NCI-H1048 (cell line): Measurements from ENCODE around the gene GIT1.

Source experiments
- DNase-seq: peaks from one replicate; lab custom pipeline; 2025; lab: John Stamatoyannopoulos, UW

Gene GIT1

DNA sequence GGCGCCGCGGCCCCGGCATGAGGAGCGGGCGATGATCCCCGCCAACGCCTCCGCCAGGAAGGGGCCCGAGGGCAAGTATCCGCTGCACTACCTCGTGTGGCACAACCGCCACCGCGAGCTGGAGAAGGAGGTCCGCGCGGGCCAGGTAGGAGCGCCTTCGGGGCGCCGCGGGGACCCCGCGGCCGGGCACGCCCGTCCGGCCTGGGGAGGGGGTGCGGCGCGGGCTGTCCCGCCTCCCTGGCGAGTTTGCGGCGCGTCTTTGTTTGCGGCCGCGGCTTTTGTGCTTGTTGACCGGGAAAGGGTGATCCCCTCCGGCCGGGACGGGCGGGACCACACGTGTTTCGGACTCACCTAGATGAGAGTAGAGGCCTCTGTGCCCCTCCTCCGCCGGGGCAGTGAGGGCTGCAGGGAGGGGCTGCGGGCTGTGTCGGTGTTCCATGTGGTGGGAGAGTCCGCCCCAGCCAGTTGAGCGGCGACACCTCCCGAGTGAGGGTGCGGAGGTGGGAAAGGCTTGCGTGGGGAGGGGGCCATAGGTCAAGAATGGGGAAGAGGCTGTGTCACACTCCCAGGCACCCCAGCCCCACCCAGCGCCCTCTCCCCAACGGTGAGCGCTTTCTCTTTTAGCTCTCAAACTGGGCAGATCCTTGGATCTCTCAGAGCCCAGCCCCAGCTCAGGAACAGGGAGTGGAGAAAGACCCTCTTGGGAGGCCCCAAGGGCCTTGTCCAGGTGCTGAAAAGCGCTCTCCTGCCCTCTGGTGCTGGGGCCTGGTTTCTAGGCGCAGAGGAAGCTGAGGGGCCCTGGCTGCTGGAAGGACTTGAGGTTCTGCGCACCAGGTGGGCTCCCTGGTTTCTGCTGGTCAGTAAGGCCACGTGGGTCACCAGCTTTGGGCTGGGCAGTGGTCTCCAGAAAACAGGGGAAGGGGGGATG, 4.4 kb upstream of the GIT1 start:
- DNase-seq, result no peak

DNA sequence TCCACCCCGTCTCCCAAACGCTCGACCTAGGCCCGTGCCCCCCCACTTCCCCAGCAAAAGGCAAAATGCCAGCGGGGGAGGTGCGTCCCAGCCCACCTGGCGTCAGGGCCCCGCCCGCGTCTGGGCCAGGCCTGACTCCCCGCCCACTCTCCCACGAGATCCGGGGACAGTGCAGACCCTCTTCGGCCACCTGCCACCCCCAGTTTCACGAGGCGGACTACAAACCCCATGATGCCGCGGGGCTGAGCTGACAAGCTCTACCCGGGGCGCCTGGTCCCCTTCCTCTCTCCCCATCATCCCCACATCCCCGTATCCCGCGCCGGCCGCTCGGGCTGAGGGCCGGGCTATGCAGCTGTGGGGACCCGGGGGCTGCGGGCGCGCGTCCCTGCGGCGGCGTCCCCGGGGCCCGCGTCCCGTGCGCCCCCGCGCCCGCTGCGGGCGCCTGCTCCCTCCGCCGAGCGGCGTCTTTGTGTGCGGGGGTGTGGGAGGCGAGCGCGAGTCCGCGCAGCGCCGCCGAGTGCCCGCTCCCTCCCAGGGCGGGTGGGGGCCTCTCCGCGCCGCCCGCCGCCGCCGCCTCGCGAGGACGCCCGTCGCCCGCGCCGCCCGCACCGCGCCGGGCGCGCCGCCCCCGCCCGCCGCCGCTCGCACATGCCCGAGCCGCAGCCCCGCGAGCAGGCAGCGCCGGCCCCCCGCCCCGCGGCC, 3.6 kb upstream of the GIT1 start, which contains the start of gene ANKRD13B:
Gene ANKRD13B, plus strand, starts transcription at position 283 of the 702 bp plus-strand sequence. CDS start 490 bp downstream, outside the sequence.
- DNase-seq, result no peak

DNA sequence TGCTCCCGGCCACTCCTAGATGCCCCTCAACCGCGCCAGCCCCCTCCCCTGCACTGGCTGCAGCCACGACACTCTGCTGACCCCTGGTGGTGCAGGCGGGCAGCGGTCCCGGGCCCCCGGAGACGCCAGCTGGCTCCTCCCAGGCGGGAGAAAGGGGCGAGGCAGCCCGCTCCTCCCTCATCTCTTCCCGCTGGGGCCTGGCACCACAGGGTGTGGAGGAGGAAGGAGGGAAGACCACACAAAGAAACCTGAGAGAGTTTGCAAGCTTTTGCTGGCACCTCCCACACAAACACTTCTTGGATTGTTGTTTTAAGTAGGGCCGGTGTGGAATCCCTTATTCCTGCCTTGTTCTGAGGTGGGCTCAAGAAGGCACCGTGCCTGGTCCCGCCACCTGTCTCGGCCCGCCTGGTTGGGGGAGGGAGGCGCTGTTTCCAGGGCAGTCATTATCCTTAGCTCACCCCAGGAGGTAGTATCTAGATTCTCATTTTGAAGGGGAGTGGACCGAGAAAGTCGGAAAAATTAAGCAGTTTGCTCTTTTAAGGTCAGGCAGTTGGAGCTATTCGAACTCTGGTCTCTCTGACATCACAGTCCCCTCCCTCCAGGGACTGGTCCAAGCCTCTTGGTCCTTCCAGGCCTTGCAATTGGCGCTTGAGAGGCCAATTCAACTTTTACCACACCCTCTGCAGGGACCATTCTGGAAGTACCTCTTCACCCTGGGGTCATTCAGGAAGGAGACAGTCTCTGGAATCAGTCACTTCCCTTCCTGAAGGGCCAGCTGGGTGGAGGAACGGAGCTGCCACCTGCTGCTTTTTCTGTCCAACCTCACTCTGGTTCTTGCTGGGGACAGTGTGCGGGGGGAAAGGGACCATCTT, 2.5 kb upstream of the GIT1 start:
- DNase-seq, result peak; percentile 71

DNA sequence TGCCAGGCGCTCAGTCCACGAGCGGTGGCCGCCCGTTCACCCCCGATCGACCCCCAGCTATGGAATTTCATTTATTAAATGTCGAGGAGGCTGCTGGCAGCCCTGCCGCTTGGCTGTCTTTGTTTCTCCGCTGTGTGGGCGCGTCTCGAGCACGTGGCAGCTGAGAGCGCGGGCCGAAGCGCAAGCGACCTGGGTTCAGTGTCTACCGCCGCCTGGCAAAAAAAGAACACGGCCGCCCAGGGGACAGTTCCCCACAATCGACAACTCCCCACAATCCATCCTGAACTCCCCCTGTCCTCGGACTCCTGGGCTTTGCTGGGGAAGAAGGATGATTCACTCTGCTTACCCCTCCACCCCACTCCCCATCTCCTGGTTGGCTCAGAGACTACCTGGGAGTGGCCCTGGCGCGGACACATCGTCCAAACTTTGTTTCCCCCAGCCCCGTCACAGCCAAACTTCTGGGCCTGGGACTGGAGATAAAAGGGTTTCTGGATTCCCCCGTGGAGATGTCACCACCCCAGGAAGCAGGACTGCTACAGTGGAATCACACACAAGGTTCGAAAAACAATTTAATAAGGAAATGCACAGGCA, 1.8 kb upstream of the GIT1 start:
- no peak for DNase-seq

DNA sequence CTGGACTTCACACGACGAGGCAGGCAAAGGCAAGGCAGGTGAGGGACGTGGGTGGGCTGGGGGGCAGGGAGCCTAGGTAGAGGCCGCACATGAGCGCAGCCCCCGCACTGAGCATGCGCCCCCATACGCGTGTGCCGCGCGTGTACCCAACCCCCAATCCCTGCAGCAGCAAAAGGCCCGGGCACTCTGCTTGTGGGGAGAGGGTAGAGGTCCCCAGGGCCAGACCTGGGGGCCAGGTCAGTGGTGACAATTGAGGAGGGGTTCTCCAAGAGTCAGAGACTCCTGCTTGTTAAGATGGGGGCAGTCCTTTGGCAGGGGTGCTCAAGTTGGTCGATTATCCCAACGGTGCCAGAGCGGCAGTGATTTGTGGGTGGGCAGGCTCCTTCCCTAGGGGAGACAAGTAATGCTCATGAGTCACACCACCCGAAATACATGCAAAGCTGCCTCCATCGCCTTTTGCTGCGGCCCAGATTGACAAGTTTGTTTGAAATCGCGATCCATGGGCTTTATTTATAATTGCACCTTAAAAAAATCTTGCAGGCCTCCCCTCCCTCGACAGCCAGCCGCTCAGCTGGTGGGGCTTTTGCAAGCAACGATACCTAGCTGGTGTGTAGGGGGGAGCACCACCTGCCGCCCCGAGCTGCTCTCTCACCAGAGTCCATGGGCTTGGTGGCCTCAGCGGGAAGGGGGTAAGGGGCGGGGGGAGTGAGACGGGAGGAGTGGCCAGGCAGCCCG, 1.1 kb upstream of the GIT1 start:
- no peak for DNase-seq

DNA sequence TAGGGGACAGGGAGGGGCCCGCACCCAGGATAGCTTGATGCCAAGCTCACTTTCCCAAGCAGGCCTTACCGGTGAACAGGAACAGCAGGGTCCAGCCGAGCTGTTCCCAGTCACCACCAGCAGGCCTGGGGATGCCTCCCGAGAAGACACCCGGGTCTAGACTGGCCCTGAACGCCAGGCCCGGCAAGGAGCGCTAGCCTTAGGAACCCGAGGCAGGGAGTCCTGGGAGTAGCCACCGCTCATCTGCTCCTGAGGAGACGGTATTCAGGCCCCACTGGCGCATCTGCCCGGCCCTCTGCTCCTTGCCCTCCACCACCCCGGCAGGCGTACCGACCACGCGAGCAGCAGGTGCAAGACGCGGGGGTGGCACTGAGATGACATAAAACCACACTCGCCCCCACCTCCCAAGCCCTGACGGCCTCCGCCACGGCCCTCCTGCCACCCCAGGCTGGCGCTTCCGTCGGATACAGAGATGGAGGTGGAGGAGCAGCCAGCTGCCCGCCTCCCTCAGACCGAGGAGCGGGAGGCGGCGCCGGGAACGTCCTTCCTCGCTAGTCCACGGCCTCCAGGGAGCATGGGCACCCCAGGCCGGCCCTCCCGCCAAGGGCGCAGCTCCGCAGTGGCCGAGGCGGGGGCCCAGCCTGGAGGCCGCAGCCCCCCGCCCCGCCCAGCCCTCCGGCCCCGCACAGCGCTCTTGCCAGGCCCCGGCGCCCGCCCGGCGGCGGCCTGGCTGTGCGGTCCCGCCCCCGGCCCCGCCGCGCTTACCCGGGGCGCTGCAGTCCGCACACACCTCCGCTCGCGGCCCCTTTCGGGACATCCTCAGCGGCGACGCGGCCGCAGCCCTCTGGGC, 661 bp downstream of the GIT1 start:
- DNase-seq, result no peak

DNA sequence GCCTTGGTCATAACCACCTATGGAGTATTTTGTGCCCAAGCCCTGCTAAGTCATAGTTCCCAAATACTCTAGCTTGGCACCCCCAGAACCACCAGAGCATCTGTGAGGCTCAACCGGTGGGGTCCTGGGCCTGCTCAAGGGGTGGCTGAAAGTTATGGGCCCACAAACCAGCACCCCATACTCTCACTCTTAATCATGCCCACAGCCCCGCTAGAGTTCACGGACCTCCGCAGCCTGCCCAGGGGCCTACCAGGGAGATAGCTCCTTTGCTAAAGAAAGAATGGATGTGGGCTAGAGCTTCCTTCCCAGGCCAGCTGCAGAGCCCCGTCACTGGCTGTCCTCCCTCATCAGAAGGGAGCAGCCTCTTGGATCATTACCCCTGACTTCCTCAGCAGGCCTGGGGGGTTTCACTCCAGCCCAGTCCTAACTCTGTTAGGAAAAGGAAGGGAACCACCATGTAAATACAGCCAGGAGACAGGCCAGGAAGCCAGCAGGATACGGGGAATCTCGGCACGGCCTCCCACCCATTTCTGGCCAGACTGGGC, 1.4 kb downstream of the GIT1 start:
- no peak for DNase-seq

DNA sequence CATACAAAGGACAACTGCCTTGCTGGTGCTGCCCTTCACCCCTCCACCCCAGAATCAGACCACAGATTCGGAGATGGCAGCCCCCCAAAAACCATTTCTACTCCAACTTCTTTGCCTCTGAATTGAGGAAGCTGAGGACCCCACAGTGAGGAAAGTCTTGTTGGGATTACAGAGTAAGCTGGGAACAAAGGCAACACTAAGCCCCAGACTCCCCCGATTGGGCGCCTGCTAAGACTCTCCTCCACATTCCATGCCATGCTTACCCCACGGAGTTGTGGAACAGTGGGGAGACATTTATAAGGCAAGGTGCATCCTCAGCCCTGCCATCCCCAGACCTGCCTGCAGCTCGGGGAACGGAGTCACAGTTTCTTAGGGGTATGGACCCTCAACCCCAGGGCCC, 1.9 kb downstream of the GIT1 start:
- no peak for DNase-seq

DNA sequence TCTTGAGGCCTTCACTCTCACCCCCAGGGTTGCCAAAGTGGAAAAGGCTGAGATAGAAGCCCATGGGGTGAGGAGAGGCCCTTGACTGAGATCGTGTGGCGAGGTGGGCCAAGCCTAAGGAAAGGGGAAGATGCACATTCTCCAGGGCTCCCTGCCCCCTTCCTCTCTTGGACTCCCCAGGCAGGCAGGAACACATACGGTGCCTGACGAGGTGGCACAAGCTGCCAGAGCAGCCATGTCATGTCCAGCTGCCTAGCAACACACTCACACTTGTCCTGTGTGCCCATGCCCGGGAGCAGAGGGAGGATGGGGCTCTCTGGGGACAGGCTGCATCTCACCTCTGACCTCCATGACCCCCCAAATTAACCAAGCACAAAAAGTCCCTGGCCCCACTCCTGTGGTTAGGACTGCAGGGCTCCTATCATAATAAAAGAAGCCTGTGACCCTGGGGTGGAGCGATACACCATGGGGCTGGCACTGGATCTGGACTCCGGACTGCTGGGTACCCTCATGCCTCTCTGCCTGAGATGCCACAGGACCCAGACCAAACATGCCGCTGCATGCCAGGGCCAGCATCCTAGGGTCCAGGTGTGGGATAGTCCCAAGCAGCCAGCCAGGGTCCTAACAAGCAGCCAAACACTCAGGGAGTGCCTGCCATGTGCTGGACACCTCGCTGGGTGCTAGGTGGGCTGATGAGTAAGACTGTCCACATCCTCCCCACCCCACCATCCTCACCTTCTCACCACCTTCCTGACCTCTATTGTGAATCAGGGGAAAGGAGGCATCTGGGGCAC, 2.6 kb downstream of the GIT1 start:
- DNase-seq, result no peak

DNA sequence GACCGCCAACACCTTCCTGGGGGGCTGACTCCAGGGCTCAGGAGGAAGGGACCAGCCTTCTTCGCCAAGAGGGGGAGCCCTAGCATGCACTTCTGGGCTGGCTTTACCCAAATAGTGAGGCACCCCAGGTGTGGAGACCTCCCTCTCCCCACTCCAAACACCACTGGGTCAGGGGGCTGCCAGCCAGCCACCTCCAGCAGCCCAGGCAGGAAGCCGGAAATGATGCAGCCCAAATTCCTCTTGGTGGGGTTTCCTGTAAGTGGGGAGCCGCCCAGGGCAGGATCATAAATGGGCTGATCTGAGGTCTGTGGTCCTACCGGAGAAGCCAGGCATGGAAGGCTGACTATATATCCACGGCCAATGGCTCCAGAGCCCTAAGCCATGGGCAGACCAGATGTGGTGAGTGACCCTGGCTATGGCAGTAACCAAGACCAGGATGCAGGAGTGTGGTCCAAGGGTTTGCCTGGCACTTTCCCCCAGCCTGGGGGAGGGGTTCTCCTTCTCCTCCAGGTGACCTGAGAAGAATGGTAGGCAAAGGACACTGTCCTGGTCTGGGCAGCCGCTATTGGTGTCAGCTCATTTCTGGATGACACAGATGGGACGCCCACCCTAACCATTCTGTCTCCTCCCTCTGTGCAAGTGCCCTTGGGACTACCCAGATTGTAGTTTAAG, 4.2 kb downstream of the GIT1 start:
- DNase-seq, result no peak

DNA sequence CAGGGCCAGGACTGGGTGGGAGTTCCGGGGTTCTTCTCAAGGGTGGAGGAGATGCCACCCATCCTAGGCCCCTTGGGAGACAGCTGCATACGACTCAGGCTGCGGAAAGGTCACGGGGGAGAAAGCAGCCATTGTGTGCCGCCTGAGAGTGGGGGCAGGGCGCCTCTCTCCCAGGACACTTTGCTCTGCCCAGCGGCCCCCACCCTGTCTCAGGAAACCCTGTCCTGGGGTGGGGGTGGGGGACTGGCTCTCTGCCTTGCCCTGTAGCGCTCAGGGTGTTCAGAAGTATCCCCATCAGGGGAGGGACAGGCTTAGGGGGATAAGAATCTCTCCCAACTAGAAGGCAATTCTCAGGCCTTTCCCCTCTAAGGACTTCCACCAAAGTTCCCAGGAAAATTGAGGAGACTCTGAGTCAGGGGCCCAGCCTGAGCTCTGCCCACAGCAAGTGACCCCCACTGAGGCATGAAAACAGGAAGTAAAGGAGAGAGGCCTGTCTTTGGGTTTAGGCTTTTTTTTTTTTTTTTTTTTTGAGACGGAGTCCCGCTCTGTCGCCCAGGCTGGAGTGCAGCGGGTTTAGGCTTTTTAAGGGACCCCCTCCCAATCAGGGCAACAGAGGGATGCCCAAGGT, 4.9 kb downstream of the GIT1 start:
- DNase-seq, result no peak

DNA sequence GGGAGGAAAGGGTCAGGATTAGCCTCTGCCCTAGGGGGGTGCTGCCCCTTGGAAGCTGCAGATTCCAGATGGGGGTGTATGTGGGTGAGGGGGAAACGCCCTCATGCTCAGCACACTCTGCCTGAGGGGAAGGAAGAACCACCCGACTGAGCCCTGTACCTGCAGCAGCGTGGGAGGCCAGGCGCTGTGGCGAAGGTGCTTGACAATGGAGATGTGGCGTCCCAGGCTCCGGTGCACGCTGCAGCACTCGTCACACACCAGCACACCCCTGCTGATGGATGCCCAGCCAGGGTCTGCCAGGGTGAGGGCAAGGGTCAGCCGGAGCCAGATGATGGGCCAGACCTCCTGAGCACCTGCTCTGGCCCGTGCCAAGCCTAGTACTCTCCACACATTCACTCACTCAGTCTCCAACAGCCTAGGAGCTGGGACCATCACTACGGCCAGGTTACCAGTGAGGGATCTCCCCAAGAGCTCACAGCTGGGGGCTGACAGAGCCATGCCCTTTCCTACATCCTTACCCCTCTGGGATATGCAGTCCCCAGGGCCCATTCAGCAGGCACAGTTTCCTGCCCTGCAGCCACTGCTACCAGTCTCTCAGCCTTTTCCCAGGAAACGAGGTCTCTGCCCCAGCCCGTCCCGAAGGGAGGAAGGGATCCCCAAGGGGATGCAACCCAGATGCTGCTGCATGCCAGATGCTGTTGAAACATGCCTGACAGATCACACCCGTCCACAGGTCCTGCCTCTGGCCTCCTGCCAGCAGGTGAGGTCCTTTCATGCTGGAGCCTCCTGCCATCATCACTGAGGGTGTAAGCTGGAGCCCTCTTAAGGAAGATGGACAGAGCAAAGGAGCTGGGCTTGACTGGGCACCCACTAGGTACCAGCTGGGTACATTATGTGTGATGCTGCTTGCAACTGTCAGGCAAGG, 5.9 kb downstream of the GIT1 start:
- no peak for DNase-seq

DNA sequence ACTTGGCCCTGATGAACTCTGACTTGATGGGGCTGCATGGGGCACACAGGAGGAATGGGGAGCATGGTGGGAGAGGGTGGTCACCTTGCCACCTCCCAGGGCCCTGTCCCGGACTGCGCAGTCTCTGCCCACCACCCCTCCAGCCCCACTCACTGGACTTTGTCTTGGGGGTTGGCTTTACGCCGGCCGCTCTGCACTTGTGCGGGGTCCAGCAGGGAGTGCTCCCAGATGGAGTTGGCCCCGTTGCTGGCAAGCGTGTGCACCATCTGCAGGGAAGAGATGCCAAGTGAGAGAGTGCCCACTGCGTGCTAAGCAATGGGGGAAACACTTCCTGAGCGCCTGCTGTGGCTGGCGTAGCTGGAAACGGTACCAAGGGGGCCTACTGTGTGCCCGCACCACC, 6.7 kb downstream of the GIT1 start:
- no peak for DNase-seq

DNA sequence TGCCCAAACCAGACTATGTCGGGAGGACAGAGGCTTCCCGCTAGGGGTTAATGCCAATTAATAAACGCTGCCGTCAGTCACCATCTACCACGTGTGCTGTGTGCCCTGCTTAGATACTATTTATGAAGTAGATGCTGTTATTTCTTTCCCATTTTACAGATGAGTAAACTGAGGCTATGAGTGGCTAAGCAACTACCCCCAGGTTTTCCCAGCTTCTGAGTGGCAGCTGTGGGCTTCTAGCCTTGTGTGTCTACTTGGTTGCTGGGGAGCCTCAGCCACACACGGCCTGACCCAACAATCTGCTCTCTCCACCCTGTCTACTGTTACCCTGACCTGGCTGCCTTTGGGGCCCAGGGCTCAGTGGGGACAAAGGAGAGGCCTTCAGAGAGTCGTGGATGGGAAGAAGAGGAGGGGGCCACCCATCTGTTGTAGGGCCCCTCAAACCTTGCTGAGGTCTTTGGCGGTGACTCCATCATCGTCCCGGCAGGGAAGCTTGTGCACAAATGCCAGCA, 7.1 kb downstream of the GIT1 start:
- no peak for DNase-seq

DNA sequence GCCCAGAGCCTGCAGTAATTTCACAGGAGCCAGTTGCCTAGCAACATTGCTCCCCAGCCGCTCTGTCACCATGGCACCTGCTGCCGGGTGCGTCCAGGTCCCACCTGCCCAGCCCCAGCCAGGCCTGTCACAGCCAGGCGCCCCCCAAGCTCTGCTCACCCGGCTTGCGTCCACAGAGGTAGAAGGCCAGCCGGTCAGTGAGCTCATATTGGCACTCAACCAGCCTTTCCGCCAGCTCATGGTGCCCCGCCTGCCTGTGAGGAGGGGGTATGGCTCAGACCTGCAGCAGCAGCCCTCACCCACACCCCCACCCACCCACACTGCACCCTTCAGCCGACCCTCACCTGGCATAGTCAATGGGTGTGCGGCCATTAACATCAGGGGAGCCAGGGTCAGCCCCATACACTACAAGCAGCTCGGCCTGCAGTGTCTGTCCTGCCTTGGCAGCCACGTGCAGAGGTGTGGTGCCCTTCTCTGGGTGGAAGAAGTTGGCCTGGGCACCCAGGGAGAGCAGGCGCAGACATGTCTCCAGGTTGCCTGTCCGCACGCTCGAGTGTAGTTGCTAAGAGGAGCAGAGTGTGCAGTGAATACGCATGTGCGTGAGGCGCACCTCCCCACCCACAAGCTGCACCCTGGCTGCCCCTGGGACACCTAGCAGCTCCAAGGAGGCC, 7.7 kb downstream of the GIT1 start:
- no peak for DNase-seq
